ENCODE results near the gene PCDHA2. TPM values are rescaled to one million over a fixed set of nuclear protein-coding genes. Genes with fewer than 3 reads are reported as not detected.

PCDHA2 gene
- total RNA-seq, 1 experiment from 2014 or later = 0.20 TPM

- H3K23me2 ChIP-seq (ENCODE audit: insufficient read length, low read depth, low read length, poor library complexity, severe bottlenecking) = peaks cover 3% of the 10 kb centered on the region
- H3K79me2 ChIP-seq (ENCODE audit: insufficient read depth, low read length) = no peaks in the 10 kb centered on the region
- H3K27ac ChIP-seq (ENCODE audit: insufficient read length, low read depth, low read length) = no peak within 1 kb of the TSS
- no peak for DNase-seq
- no peak within 1 kb of the TSS for H4K91ac ChIP-seq (ENCODE audit: insufficient read length, low read depth, low read length)
- H3K79me1 ChIP-seq (ENCODE audit: insufficient read depth, low read depth, low read length, poor library complexity, severe bottlenecking) = no peaks in the 10 kb centered on the region
- Mint-ChIP-seq H3K27me3 (ENCODE audit: low read depth) (no peaks in the 10 kb centered on the region), H3K4me3 (no peak within 1 kb of the TSS), H3K27ac (no peak within 1 kb of the TSS), H3K4me1 (no peaks in the 10 kb centered on the region), H3K9me3 (peaks cover 0 to 16% of the 10 kb centered on the region in 2 experiments; a peak in 2 of 5 replicates), H3K36me3 (ENCODE audit: insufficient read depth in 1 of 3, low read depth in 3 of 3) (peaks cover 9 to 18% (median 15%) of the 10 kb centered on the region in 3 experiments)
- no peak within 1 kb of the TSS for H2AK5ac ChIP-seq (ENCODE audit: insufficient read length, low read length)
- 100% methylated on average over 1 of the region's 39 CpGs for WGBS (ENCODE audit: extremely low coverage, insufficient read length, low lambda C conversion rate)
- no peaks in the 10 kb centered on the region for H3K9me3 ChIP-seq (ENCODE audit: control insufficient read depth, low read depth, low read length)
- no peak within 1 kb of the TSS for H3K9ac ChIP-seq (ENCODE audit: extremely low read depth, insufficient read length, low read length)
- H3K18ac ChIP-seq (ENCODE audit: insufficient read length, low read depth, low read length) = no peak within 1 kb of the TSS
- no peak within 1 kb of the TSS for H3K14ac ChIP-seq (ENCODE audit: insufficient read depth, low read length)
- no peak within 1 kb of the TSS for H2AFZ ChIP-seq (ENCODE audit: low read length)
- H2BK12ac ChIP-seq (ENCODE audit: insufficient read length, low read depth, low read length) = no peak within 1 kb of the TSS
- no peak within 1 kb of the TSS for H3K23ac ChIP-seq (ENCODE audit: insufficient read length, low read depth, low read length)
- H2BK120ac ChIP-seq (ENCODE audit: low read depth, low read length, poor library complexity, severe bottlenecking) = no peak within 1 kb of the TSS
- H2BK20ac ChIP-seq (ENCODE audit: low read depth, low read length, poor library complexity, severe bottlenecking) = no peak within 1 kb of the TSS
- no peak within 1 kb of the TSS for H2BK5ac ChIP-seq (ENCODE audit: insufficient read length, low read length)
- no peak within 1 kb of the TSS for H4K5ac ChIP-seq (ENCODE audit: insufficient read length, low read depth, low read length)
- no peaks in the 10 kb centered on the region for H4K20me1 ChIP-seq (ENCODE audit: control insufficient read depth, insufficient read depth, insufficient read length)
- H3K56ac ChIP-seq (ENCODE audit: insufficient read length, low read depth, low read length) = no peak within 1 kb of the TSS
- TF ChIP-seq CTCF (conservative IDR thresholded peaks at IDR 0.05) = peak; percentile 34; the same call in 1 of the 3 replicates
- no peak within 1 kb of the TSS for H2BK15ac ChIP-seq (ENCODE audit: low read depth, low read length)
- no peak within 1 kb of the TSS for H4K8ac ChIP-seq (replicated peaks; ENCODE audit: insufficient read length, low read depth, low read length)
- no peak within 1 kb of the TSS for H3T11ph ChIP-seq (ENCODE audit: low read length)
- no peaks in the 10 kb centered on the region for H3K27me3 ChIP-seq (ENCODE audit: insufficient read depth, low read length)
- H3K4me1 ChIP-seq (ENCODE audit: insufficient read depth, low read length) = no peaks in the 10 kb centered on the region
- H3K4me2 ChIP-seq (ENCODE audit: insufficient read depth, insufficient read length, low read length) = no peak within 1 kb of the TSS
- H3K4ac ChIP-seq (ENCODE audit: low read depth, low read length) = no peak within 1 kb of the TSS
Measured at GRCh38 chr5:140821375-140822280, 27.0 kb downstream of the PCDHA2 start, which contains the start of gene PCDHA5. Gene PCDHA5 (plus strand): TSS chr5:140821613.
